GM23338 (cell line): ENCODE results near the gene DSCAML1. TPM values are rescaled to one million over a fixed set of nuclear protein-coding genes. Genes with fewer than 3 reads are reported as not detected.

ENCODE experiments used
- ATAC-seq: fragments of 200-7000 bp; cut with Tn5 transposase; 3 replicates; pipeline ENCODE4 v1.9.1; 2020
- DNase-seq: peaks from one replicate; pipeline ENCODE4 v3.0.0-alpha.2; 2015; ENCODE audit warnings: low spot score
- H2AFZ ChIP-seq: fragments of 200-600 bp; sonication (generic); 2 replicates; pipeline ENCODE4 v1.8.0; 2016; ENCODE audit warnings: antibody characterized with exemption, mild to moderate bottlenecking, moderate library complexity
- H3F3A ChIP-seq: fragments of 200-600 bp; sonication (generic); replicated peaks from 2 replicates; pipeline ENCODE4 v1.8.0; 2017; ENCODE audit warnings: antibody characterized with exemption, mixed run types, low read depth
- H3K27ac ChIP-seq: fragments of 200-600 bp; sonication (generic); 2 replicates; pipeline ENCODE4 v1.6.1; 2016; ENCODE audit warnings: low read depth
- H3K27me3 ChIP-seq: fragments of 200-600 bp; sonication (generic); 2 replicates; pipeline ENCODE4 v1.8.0; 2016; ENCODE audit warnings: mild to moderate bottlenecking, mixed run types, moderate library complexity; ENCODE audit not compliant: insufficient read depth
- H3K36me3 ChIP-seq: fragments of 200-600 bp; sonication (generic); 2 replicates; pipeline ENCODE4 v1.8.0; 2016; ENCODE audit warnings: mild to moderate bottlenecking; ENCODE audit not compliant: insufficient read depth
- H3K4me1 ChIP-seq: fragments of 200-600 bp; sonication (generic); 2 replicates; pipeline ENCODE4 v1.8.0; 2016; ENCODE audit warnings: mild to moderate bottlenecking, moderate library complexity; ENCODE audit not compliant: insufficient read depth
- H3K4me2 ChIP-seq: fragments of 200-600 bp; sonication (generic); 2 replicates; pipeline ENCODE4 v1.7.1; 2017; ENCODE audit warnings: mixed run types
- H3K4me3 ChIP-seq: fragments of 200-600 bp; sonication (generic); 2 replicates; pipeline ENCODE4 v1.6.1; 2016; ENCODE audit warnings: mixed run types
- H3K79me2 ChIP-seq: fragments of 200-600 bp; sonication (generic); replicated peaks from 2 replicates; pipeline ENCODE4 v1.8.0; 2017; ENCODE audit warnings: mild to moderate bottlenecking; ENCODE audit not compliant: insufficient read depth
- H3K9me2 ChIP-seq: fragments of 200-600 bp; sonication (generic); 2 replicates; pipeline ENCODE4 v1.8.0; 2017; ENCODE audit not compliant: insufficient read depth
- H4K20me1 ChIP-seq: fragments of 200-600 bp; sonication (generic); replicated peaks from 2 replicates; pipeline ENCODE4 v1.8.0; 2017; ENCODE audit warnings: mild to moderate bottlenecking; ENCODE audit not compliant: insufficient read depth
- H3K27ac Mint-ChIP-seq: 2 replicates; pipeline ENCODE4 v1.8.0; 2020; ENCODE audit warnings: inconsistent platforms, mild to moderate bottlenecking, moderate library complexity, mixed read lengths
- H3K27me3 Mint-ChIP-seq: 3 replicates; pipeline ENCODE4 v1.8.0; 2022; ENCODE audit warnings: low read depth, mild to moderate bottlenecking, moderate library complexity, mixed read lengths, inconsistent platforms; ENCODE audit not compliant: insufficient read depth, poor library complexity
- H3K36me3 Mint-ChIP-seq: 3 replicates; pipeline ENCODE4 v1.8.0; 2021; ENCODE audit warnings: low read depth, mild to moderate bottlenecking, inconsistent platforms, moderate library complexity, mixed read lengths
- H3K4me1 Mint-ChIP-seq: 3 replicates; pipeline ENCODE4 v1.8.0; 2020; ENCODE audit warnings: mild to moderate bottlenecking, inconsistent platforms, mixed read lengths
- H3K4me3 Mint-ChIP-seq: 3 replicates; pipeline ENCODE4 v1.8.0; 2021; ENCODE audit warnings: moderate library complexity, mild to moderate bottlenecking, inconsistent platforms, mixed read lengths
- H3K9me3 Mint-ChIP-seq: 3 replicates; pipeline ENCODE4 v1.8.0; 2020; ENCODE audit warnings: moderate library complexity, mild to moderate bottlenecking, inconsistent platforms, mixed read lengths
- EZH2phosphoT487 ChIP-seq: fragments of 200-600 bp; sonication (generic); IDR thresholded peaks from one replicate; pipeline ENCODE4 v1.8.1; 2018; ENCODE audit warnings: antibody characterized with exemption; ENCODE audit not compliant: unreplicated experiment
- JUNB ChIP-seq: IDR thresholded peaks from one replicate; pipeline ENCODE4 v1.6.1; 2016; ENCODE audit warnings: antibody characterized with exemption; ENCODE audit not compliant: unreplicated experiment
- NANOG ChIP-seq: IDR thresholded peaks from 2 replicates; pipeline ENCODE4 v1.6.1; 2016; ENCODE audit warnings: antibody characterized with exemption, borderline replicate concordance
- ZNF114 ChIP-seq: fragments of 250-450 bp; sonication (Bioruptor Pico); IDR thresholded peaks from 2 replicates; pipeline ENCODE4 v1.5.0; 2020; ENCODE audit warnings: mild to moderate bottlenecking, moderate library complexity
- ZNF462 ChIP-seq: fragments of 250-450 bp; sonication (Bioruptor Pico); IDR thresholded peaks from 2 replicates; pipeline ENCODE4 v1.5.0; 2020; ENCODE audit warnings: mild to moderate bottlenecking, moderate library complexity
- polyA plus RNA-seq: library from polyadenylated mRNA; unstranded; fragments of >200 nt; fragmentation: Nextera tagmentation; extraction: Ambion mirVana; gene quantifications from 2 replicates; pipeline ENCODE4 v1.2.1, GENCODE V29; 2016
- total RNA-seq: library from RNA; depleted of rRNA; stranded (reverse); fragments of >200 nt; shearing (Covaris generic); gene quantifications from 2 replicates; pipeline ENCODE4 v1.2.3, GENCODE V29; 2014
- TF ChIP-seq, protein P1 (sequence below), 2 experiments: fragments of 200-600 bp in 1 of 2; sonication (generic) in 1 of 2; conservative IDR thresholded peaks; 2 replicates each; pipeline versions ENCODE4 v1.5.1 to v1.6.1; 2016 to 2017; ENCODE audit warnings: antibody characterized with exemption in 2 of 2, low read depth in 2 of 2, mild to moderate bottlenecking in 2 of 2, moderate library complexity in 1 of 2
- TF ChIP-seq, protein P2 (sequence below): IDR thresholded peaks from one replicate; pipeline ENCODE4 v1.6.1; 2018; ENCODE audit warnings: antibody characterized with exemption; ENCODE audit not compliant: unreplicated experiment

The DSCAML1 gene
- total and polyA plus RNA-seq, 2 experiments from 2014 or later: 0.17 TPM; not detected in 1

- peak overlapping the region; percentile 85 for H2AFZ ChIP-seq
- no peak for DNase-seq
These were observed 132.1 kb downstream of the DSCAML1 start for GRCh38 chr11:117664897-117665296.

GRCh38 chr11:117663821-117664220 lies 133.2 kb downstream of the DSCAML1 start:
- Histone ChIP-seq H3K4me1 (peaks cover 17% of the 10 kb centered on the region), H3K9me2 (no peaks in the 10 kb centered on the region), H3K4me2 (0 out of 2 replicates have a peak overlapping the region, but pooled peaks have one; percentile 38), H3K4me3 (no peak overlapping the region), H3K27ac (no peak overlapping the region), H3K79me2 (no peaks in the 10 kb centered on the region), H3F3A (no peaks in the 10 kb centered on the region), H3K36me3 (no peaks in the 10 kb centered on the region), H4K20me1 (no peaks in the 10 kb centered on the region), H2AFZ (peak overlapping the region; percentile 78), H3K27me3 (no peaks in the 10 kb centered on the region)
- peak; percentile 73 for ATAC-seq
- Mint-ChIP-seq H3K4me3 (no peak overlapping the region), H3K9me3 (no peaks in the 10 kb centered on the region; the same call in 2 of the 3 replicates), H3K36me3 (no peaks in the 10 kb centered on the region), H3K27ac (no peak overlapping the region; the same call in 1 of the 2 replicates), H3K4me1 (peaks cover 45% of the 10 kb centered on the region), H3K27me3 (peaks cover 5% of the 10 kb centered on the region)
- DNase-seq: peak; percentile 39
- no peak for TF ChIP-seq ZNF114 (CRISPR knock-in tag)
- TF ChIP-seq EZH2phosphoT487: no peak
- TF ChIP-seq, protein P1, sequence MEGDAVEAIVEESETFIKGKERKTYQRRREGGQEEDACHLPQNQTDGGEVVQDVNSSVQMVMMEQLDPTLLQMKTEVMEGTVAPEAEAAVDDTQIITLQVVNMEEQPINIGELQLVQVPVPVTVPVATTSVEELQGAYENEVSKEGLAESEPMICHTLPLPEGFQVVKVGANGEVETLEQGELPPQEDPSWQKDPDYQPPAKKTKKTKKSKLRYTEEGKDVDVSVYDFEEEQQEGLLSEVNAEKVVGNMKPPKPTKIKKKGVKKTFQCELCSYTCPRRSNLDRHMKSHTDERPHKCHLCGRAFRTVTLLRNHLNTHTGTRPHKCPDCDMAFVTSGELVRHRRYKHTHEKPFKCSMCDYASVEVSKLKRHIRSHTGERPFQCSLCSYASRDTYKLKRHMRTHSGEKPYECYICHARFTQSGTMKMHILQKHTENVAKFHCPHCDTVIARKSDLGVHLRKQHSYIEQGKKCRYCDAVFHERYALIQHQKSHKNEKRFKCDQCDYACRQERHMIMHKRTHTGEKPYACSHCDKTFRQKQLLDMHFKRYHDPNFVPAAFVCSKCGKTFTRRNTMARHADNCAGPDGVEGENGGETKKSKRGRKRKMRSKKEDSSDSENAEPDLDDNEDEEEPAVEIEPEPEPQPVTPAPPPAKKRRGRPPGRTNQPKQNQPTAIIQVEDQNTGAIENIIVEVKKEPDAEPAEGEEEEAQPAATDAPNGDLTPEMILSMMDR (conservative IDR thresholded peaks at IDR 0.05; ENCODE audit: low read depth in 2 of 2): no peak
- no peak for TF ChIP-seq ZNF462 (CRISPR knock-in tag)

More at GRCh38 chr11:117664897-117665296, 132.1 kb downstream of the DSCAML1 start:
- H3K27ac ChIP-seq: no peak overlapping the region
- no peaks in the 10 kb centered on the region for H3K36me3 ChIP-seq
- peaks cover 9% of the 10 kb centered on the region for H3K27me3 Mint-ChIP-seq
- no peak overlapping the region for H3K4me3 ChIP-seq
- no peaks in the 10 kb centered on the region for H3F3A ChIP-seq
- ATAC-seq: peak; percentile 48
- H3K4me1 Mint-ChIP-seq: peaks cover 48% of the 10 kb centered on the region
- peaks cover 17% of the 10 kb centered on the region for H3K4me1 ChIP-seq
- H3K27ac Mint-ChIP-seq: no peak overlapping the region
- no peaks in the 10 kb centered on the region for H4K20me1 ChIP-seq
- no peaks in the 10 kb centered on the region for H3K27me3 ChIP-seq
- H3K9me2 ChIP-seq: no peaks in the 10 kb centered on the region
- TF ChIP-seq, protein P2, sequence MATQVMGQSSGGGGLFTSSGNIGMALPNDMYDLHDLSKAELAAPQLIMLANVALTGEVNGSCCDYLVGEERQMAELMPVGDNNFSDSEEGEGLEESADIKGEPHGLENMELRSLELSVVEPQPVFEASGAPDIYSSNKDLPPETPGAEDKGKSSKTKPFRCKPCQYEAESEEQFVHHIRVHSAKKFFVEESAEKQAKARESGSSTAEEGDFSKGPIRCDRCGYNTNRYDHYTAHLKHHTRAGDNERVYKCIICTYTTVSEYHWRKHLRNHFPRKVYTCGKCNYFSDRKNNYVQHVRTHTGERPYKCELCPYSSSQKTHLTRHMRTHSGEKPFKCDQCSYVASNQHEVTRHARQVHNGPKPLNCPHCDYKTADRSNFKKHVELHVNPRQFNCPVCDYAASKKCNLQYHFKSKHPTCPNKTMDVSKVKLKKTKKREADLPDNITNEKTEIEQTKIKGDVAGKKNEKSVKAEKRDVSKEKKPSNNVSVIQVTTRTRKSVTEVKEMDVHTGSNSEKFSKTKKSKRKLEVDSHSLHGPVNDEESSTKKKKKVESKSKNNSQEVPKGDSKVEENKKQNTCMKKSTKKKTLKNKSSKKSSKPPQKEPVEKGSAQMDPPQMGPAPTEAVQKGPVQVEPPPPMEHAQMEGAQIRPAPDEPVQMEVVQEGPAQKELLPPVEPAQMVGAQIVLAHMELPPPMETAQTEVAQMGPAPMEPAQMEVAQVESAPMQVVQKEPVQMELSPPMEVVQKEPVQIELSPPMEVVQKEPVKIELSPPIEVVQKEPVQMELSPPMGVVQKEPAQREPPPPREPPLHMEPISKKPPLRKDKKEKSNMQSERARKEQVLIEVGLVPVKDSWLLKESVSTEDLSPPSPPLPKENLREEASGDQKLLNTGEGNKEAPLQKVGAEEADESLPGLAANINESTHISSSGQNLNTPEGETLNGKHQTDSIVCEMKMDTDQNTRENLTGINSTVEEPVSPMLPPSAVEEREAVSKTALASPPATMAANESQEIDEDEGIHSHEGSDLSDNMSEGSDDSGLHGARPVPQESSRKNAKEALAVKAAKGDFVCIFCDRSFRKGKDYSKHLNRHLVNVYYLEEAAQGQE: no peak
- TF ChIP-seq JUNB: no peak
- TF ChIP-seq NANOG: no peak
- H3K9me3 Mint-ChIP-seq: no peaks in the 10 kb centered on the region; the same call in 2 of the 3 replicates
- no peaks in the 10 kb centered on the region for H3K79me2 ChIP-seq
- H3K36me3 Mint-ChIP-seq: no peaks in the 10 kb centered on the region
- no peak overlapping the region for H3K4me2 ChIP-seq
- H3K4me3 Mint-ChIP-seq: no peak overlapping the region; the same call in 2 of the 3 replicates
